Embryonic facial prominence (tissue), 1 donor: Measurements from ENCODE around the gene IFI27.
"Not testable (repeated sequence)": the region's sequence is repeated elsewhere in the genome, so short reads cannot be mapped to it uniquely, and the experiment has no call there.

Experiments
- DNase-seq: peaks from one replicate; pipeline ENCODE4 v3.0.0-alpha.2; 2016; ENCODE audit errors: extremely low spot score

IFI27 gene

DNA sequence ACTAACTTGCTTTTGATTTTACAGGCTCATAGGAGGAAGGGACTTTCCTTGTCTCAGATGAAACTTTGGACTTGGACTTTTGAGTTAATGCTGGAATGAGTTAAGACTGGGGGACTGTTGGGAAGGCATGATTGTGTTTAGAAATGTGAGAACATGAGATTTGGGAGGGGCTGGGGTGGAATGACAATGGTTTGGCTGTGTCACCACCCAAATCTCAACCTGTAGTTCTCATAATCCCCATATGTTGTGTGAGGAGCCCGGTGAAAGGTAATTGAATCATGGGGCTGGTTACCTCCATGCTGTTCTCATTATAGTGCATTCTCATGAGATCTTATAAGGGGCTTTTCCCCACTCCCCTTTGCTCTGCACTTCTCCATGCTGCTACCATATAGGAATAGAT is 45.6 kb downstream of the IFI27 start:
- DNase-seq, result not testable (repeated sequence)

DNA sequence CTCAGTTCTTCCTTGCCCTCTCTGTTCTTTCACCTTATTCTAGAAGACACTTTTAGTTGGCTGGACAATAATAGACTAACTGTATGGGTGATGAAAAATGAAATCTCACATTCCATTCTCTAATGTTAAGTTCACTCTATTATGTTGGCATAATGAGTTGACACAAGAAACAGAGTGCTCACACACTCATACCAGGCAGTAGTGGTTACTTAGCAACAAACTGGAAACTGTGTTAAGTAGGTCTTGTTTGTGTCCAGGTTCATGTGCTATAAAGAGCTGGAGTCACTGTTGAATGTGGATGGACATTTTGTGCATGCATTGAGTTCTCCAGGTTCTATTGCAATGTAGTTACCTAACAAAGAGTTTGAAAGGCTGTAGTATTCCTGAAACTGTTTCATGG is 46.7 kb downstream of the IFI27 start:
- DNase-seq, result no peak

DNA sequence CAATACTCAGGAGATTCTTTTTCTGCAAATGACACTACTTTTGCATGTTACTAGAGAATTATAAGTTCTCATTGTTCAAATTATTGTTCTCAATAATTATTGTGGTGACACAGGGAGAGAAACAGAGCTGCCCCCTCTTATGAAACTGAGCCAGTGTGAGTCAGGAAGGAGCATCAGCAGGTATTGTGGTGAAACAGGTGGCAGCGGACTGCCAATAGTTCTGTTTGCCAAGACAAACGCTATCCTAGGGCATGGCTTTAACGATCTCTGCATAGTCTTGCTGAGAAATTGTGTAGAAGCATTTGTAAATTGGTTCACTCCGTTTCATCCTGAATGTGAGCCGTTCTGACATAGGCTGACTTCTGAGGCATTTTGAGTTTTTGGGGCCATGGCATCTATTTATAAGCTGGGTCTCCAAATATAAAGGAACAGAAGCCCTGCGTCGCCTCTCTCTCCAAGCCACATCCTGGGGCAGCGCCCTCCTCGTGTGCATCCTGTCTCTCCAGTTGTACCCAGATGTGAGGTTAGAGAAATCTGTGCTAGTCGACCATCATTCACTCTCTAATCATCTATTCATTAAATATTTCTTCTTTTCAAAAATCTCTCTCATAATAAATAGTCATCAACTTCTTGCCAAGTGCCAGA is 47.8 kb downstream of the IFI27 start:
- no peak for DNase-seq

DNA sequence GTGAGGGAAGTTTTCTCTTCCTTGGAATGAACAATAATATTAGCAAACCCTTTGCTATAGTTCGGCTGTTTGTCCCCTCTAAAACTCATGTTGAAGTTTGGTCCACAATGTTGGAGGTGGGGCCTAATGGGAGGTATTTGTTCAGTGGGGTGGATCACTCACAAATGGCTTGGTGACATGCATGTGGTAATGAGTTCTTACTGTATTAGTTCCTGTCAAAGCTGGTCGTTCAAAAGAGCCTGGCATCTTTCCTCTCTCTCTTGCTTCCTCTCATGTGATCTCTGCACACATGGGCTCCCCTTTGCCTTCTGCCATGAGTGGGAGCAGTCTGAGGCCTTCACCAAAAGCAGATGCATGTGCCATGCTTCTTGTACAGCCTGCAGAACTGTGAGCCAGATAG is 50.5 kb downstream of the IFI27 start:
- no peak for DNase-seq

DNA sequence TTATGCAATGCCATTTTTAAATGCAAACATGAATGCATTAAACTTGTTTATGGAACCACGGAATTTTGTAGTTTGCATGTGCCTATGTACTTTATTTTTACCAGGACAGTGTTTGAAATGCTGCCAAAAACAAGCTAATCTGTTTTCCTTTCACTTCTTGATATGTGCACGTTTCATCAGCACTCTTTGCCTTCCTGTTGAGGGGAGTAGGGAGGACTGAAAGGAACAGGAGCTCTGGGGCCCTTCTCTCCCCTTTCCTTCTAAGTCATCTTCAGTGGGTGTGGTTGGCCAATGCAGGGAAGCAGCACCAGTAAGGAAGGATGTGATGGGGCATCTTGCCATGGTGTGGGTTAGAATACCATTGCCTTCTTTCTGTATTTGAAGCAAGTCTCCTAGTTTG is 51.4 kb downstream of the IFI27 start:
- DNase-seq, result no peak

DNA sequence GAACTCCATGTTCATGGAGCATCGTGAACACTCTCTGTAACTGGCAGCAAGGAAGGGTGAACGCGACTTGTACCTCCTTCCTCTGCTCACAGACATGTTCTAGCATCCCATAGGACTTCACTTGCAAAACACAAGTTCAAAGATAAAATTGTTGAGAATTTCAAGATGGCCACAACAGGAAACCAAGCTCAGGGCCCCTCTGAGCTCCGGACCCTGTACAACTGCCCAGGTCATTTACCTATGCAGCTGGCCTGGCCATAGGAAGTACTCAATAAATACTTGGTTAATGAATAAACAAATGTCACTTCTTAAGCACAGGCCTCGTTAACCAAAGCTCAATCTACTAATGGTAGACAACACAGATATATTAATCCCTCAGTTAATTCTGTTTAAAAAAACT is 51.9 kb downstream of the IFI27 start:
- DNase-seq, result no peak

DNA sequence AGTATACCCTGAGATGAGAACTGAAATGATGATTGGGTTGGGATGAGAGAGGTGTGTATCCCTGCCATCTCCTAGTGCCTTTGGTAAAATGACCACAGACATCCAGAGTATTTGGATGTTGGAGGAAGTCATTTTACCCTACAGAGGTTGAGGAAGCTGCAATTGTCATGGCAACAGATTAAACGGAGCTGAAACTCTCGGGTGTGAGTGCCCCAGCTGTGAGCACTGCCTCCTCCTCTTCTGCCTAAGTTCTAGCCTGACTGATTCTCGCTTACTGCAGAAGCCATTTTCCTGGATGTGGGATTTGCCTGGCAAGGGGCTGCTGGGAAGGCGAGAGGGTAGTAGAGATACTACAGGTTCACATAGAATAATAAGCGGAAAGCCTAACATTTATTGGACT is 53.3 kb downstream of the IFI27 start:
- no peak for DNase-seq

DNA sequence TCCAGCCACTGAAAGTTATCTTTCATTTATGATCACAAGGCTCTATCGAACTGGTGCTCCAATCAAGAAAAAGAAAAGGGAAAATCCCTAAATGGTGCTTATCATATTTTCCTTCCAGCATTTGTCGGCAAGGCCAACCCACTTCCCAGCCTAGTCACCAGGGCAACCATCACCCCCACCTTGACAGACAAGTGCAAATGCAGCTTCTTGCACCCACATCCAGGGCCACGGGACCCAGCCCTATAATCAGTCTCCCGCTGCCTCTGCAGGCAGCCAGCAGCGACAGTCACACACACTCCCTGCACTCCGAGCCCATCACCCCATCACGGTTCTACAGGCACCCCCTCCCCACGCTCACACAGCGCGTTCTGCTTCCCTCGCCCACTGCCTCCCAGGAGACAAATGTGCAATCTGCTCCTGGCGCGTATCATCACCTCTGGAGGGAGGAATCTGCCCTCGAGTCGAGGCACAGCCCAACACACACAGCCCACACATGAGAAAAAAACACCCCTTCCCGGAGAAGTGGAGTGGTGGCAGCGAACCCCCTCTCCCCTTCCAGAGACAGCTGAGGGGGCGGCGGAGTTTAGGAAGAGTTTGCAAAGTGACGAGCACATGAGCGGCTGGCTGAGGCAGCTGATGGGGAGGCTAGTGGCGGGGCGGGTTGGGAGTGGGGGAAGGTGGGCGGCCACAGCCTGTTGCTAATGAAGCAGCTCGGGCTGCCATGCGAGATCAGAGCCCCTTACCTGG is 54.3 kb downstream of the IFI27 start:
- DNase-seq, result no peak

DNA sequence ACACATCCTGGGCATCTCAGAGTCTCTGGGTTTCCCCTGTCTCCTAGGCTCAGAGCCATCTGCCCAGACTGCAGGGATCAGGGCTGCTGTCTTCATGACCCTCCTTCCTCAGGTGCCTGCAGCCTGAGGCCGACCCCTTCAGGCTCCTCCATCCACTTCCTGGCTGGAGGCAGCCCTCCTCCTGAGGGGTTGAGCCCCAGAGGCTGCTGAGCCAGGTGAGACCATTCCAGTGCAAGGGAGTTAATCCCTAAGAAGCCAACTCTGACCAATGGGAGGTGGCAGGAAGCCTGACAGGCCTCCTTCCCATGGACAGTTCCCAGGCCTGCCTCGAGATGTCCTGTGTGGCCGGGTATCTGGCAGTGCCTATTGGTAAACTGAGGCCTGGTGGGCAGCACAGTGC is 55.2 kb downstream of the IFI27 start:
- DNase-seq, result no peak
